IMR-90 (cell line): ENCODE results near the gene CRY2. TPM values are rescaled to one million over a fixed set of nuclear protein-coding genes. Genes with fewer than 3 reads are reported as not detected.

ENCODE experiments used
- ATAC-seq: fragments of 200-7000 bp; cut with Tn5 transposase; 2 replicates; pipeline ENCODE4 v1.9.1; 2020; ENCODE audit warnings: low read depth, mild to moderate bottlenecking, moderate library complexity
- BruUV-seq: library from RNA; stranded (reverse); fragments of 400-500 nt; replicated peaks from 2 replicates; lab custom pipeline; 2021; lab: Mats Ljungman, UMichigan
- CTCF ChIA-PET: fragments of 300-600 bp; formaldehyde crosslinking; extraction: SDS; loops from one replicate; lab custom pipeline; 2021; ENCODE audit warnings: antibody characterized with exemption; lab: Yijun Ruan, JAX
- POLR2A ChIA-PET: fragments of 300-600 bp; sonication (Branson Sonifier 250); formaldehyde crosslinking; loops from one replicate; lab custom pipeline; 2022; ENCODE audit warnings: antibody characterized with exemption; ENCODE audit not compliant: unreplicated experiment; lab: Charles Lee
- DNase-seq: peaks from one replicate; pipeline ENCODE4 v3.0.0; 2013
- H2AFZ ChIP-seq: replicated peaks from 2 replicates; pipeline ENCODE3; 2013; ENCODE audit warnings: low read length, mild to moderate bottlenecking; ENCODE audit not compliant: poor library complexity
- H2AK5ac ChIP-seq: 2 replicates; pipeline ENCODE4 v1.6.1; 2013; ENCODE audit warnings: low read depth, low read length, inconsistent platforms
- H2AK9ac ChIP-seq: replicated peaks from 2 replicates; pipeline ENCODE3; 2013; ENCODE audit warnings: mild to moderate bottlenecking, low read depth, low read length, moderate library complexity; ENCODE audit not compliant: poor library complexity
- H2BK120ac ChIP-seq: 2 replicates; pipeline ENCODE4 v1.6.1; 2013; ENCODE audit warnings: low read depth, low read length, inconsistent platforms
- H2BK15ac ChIP-seq: 3 replicates; pipeline ENCODE4 v1.6.1; 2013; ENCODE audit warnings: low read depth, low read length, inconsistent platforms
- H2BK20ac ChIP-seq: 2 replicates; pipeline ENCODE4 v1.6.1; 2013; ENCODE audit warnings: low read depth, mild to moderate bottlenecking, inconsistent platforms, low read length, moderate library complexity
- H2BK5ac ChIP-seq: 2 replicates; pipeline ENCODE4 v1.6.1; 2013; ENCODE audit warnings: mild to moderate bottlenecking, low read depth, low read length, inconsistent platforms; ENCODE audit not compliant: poor library complexity, severe bottlenecking
- H3K14ac ChIP-seq: replicated peaks from 2 replicates; pipeline ENCODE4 v1.6.1; 2013; ENCODE audit warnings: low read depth, low read length, inconsistent platforms
- H3K18ac ChIP-seq: 2 replicates; pipeline ENCODE4 v1.6.1; 2013; ENCODE audit warnings: low read depth, low read length, control low read depth
- H3K23ac ChIP-seq: 2 replicates; pipeline ENCODE4 v1.6.1; 2013; ENCODE audit warnings: low read depth, low read length, inconsistent platforms
- H3K27ac ChIP-seq: 2 replicates; pipeline ENCODE4 v1.5.1; 2013; ENCODE audit warnings: mild to moderate bottlenecking, control low read depth, low read length; ENCODE audit not compliant: insufficient read depth
- H3K27me3 ChIP-seq: 2 replicates; pipeline ENCODE4 v1.6.1; 2013; ENCODE audit warnings: low read length; ENCODE audit not compliant: control insufficient read depth, insufficient read depth
- H3K36me3 ChIP-seq: 2 replicates; pipeline ENCODE4 v1.6.1; 2013; ENCODE audit warnings: low read length, mixed read lengths; ENCODE audit not compliant: control insufficient read depth, insufficient read depth
- H3K4ac ChIP-seq: 2 replicates; pipeline ENCODE4 v1.6.1; 2013; ENCODE audit warnings: low read depth, low read length, inconsistent platforms
- H3K4me1 ChIP-seq: 2 replicates; pipeline ENCODE4 v1.6.1; 2013; ENCODE audit warnings: low read length, mixed read lengths; ENCODE audit not compliant: control insufficient read depth, insufficient read depth
- H3K4me2 ChIP-seq: 2 replicates; pipeline ENCODE4 v1.6.1; 2013; ENCODE audit warnings: low read depth, mild to moderate bottlenecking, control low read depth, low read length, moderate library complexity
- H3K4me3 ChIP-seq: 2 replicates; pipeline ENCODE4 v1.5.1; 2013; ENCODE audit warnings: low read depth, mild to moderate bottlenecking, control low read depth, low read length, moderate library complexity; ENCODE audit not compliant: insufficient read depth
- H3K56ac ChIP-seq: 2 replicates; pipeline ENCODE4 v1.6.1; 2013; ENCODE audit warnings: low read length, inconsistent platforms; ENCODE audit not compliant: insufficient read depth; ENCODE audit errors: extremely low read depth
- H3K79me1 ChIP-seq, 2 experiments: 2 replicates each; pipeline ENCODE4 v1.6.1; 2013; ENCODE audit warnings: low read length in 2 of 2, inconsistent platforms in 1 of 2, low read depth in 1 of 2
- H3K9ac ChIP-seq: 2 replicates; pipeline ENCODE4 v1.6.1; 2013; ENCODE audit warnings: low read depth, low read length, control low read depth
- H3K9me1 ChIP-seq: 2 replicates; pipeline ENCODE4 v1.6.1; 2013; ENCODE audit warnings: low read length, inconsistent platforms; ENCODE audit not compliant: insufficient read depth
- H3K9me3 ChIP-seq: 2 replicates; pipeline ENCODE4 v1.6.1; 2013; ENCODE audit warnings: low read length; ENCODE audit not compliant: control insufficient read depth, insufficient read depth
- H4K20me1 ChIP-seq: 2 replicates; pipeline ENCODE4 v1.6.1; 2013; ENCODE audit warnings: low read length, inconsistent platforms; ENCODE audit not compliant: insufficient read depth
- H4K5ac ChIP-seq: 2 replicates; pipeline ENCODE4 v1.6.1; 2013; ENCODE audit warnings: mild to moderate bottlenecking, low read depth, low read length, control low read depth
- H4K8ac ChIP-seq, 2 experiments: 2 replicates each; pipeline ENCODE4 v1.6.1; 2013; ENCODE audit warnings: low read depth in 2 of 2, low read length in 2 of 2, control low read depth in 1 of 2, inconsistent platforms in 1 of 2
- H4K91ac ChIP-seq: 2 replicates; pipeline ENCODE4 v1.6.1; 2013; ENCODE audit warnings: low read depth, low read length, inconsistent platforms; ENCODE audit not compliant: insufficient read depth
- BHLHE40 ChIP-seq: fragments of 150-350 bp; IDR thresholded peaks from 2 replicates; pipeline ENCODE4 v1.6.1; 2016; ENCODE audit warnings: mild to moderate bottlenecking, low read depth, low read length
- CEBPB ChIP-seq: IDR thresholded peaks from 2 replicates; pipeline ENCODE4 v1.6.1; 2012; ENCODE audit warnings: low read depth, low read length, improper control_type of control experiment
- CHD1 ChIP-seq: IDR thresholded peaks from 2 replicates; pipeline ENCODE4 v1.6.1; 2012; ENCODE audit warnings: low read depth, low read length, improper control_type of control experiment
- ELK1 ChIP-seq: fragments of 150-350 bp; IDR thresholded peaks from 2 replicates; pipeline ENCODE4 v1.6.1; 2016; ENCODE audit warnings: low read depth, mild to moderate bottlenecking, low read length, moderate library complexity, borderline replicate concordance
- FOS ChIP-seq: fragments of 150-350 bp; IDR thresholded peaks from 2 replicates; pipeline ENCODE4 v1.6.1; 2016; ENCODE audit warnings: low read depth, low read length
- MAFK ChIP-seq: IDR thresholded peaks from 2 replicates; pipeline ENCODE4 v1.6.1; 2012; ENCODE audit warnings: low read depth, low read length, improper control_type of control experiment
- MAZ ChIP-seq: IDR thresholded peaks from 2 replicates; pipeline ENCODE4 v1.6.1; 2012; ENCODE audit warnings: low read depth, mild to moderate bottlenecking, low read length, improper control_type of control experiment, moderate library complexity, borderline replicate concordance
- MXI1 ChIP-seq: IDR thresholded peaks from 2 replicates; pipeline ENCODE4 v1.6.1; 2012; ENCODE audit warnings: low read depth, mild to moderate bottlenecking, low read length, moderate library complexity, borderline replicate concordance
- NFE2L2 ChIP-seq: fragments of 150-350 bp; IDR thresholded peaks from 2 replicates; pipeline ENCODE4 v1.6.1; 2016; ENCODE audit warnings: low read depth, mild to moderate bottlenecking, low read length
- POLR2A ChIP-seq: IDR thresholded peaks from 2 replicates; pipeline ENCODE4 v1.6.1; 2012; ENCODE audit warnings: mild to moderate bottlenecking, low read depth, low read length
- RAD21 ChIP-seq: IDR thresholded peaks from 2 replicates; pipeline ENCODE4 v1.6.1; 2012; ENCODE audit warnings: low read length, improper control_type of control experiment
- RCOR1 ChIP-seq: IDR thresholded peaks from 2 replicates; pipeline ENCODE4 v1.6.1; 2012; ENCODE audit warnings: mild to moderate bottlenecking, low read length, improper control_type of control experiment; ENCODE audit not compliant: insufficient replicate concordance
- RFX5 ChIP-seq: IDR thresholded peaks from 2 replicates; pipeline ENCODE4 v1.8.0; 2012; ENCODE audit warnings: low read depth, mild to moderate bottlenecking, low read length, moderate library complexity
- SMC3 ChIP-seq: fragments of 150-350 bp; IDR thresholded peaks from 2 replicates; pipeline ENCODE4 v1.6.1; 2016; ENCODE audit warnings: low read depth, mild to moderate bottlenecking, antibody characterized with exemption, low read length, moderate library complexity
- WGBS, 2 experiments: methylation state at CpG; one replicate each; pipeline versions ENCODE4 v1.1.5 to v1.1.7; 2013; ENCODE audit warnings: missing lambda C conversion rate in 2 of 2; ENCODE audit not compliant: insufficient read length in 1 of 2; ENCODE audit errors: extremely low coverage in 2 of 2; 5-methylcytosine and 5-hydroxymethylcytosine counted together
- dilution Hi-C: fragments of 300-500 bp; cut with HindIII; formaldehyde crosslinking; loops from one replicate; pipeline ENCODE4 v1.14.3; 2018; ENCODE audit warnings: low sequenced_read_pairs; ENCODE audit not compliant: unreplicated experiment
- in situ Hi-C: fragments of 300-500 bp; cut with MboI; formaldehyde crosslinking; loops from 3 replicates; pipeline ENCODE4 v1.14.3; 2019; ENCODE audit warnings: low sequenced_read_pairs, inconsistent platforms, mixed read lengths
- intact Hi-C: fragments of 100-400 bp; cut with micrococcal nuclease; formaldehyde crosslinking; loops from 2 replicates; pipeline ENCODE4 v1.10.0; 2022
- polyA plus RNA-seq, 3 experiments: library from polyadenylated mRNA; depleted of rRNA; stranded (reverse); fragments of >200 nt; gene quantifications; 2 replicates each; pipeline ENCODE4 v1.2.3, GENCODE V29; 2012; ENCODE audit warnings: low replicate concordance in 1 of 3
- total RNA-seq: library from RNA; depleted of rRNA; stranded (reverse); fragments of >200 nt; gene quantifications from 2 replicates; pipeline ENCODE4 v1.2.3, GENCODE V29; 2012
- TF ChIP-seq, protein P1 (sequence below): conservative IDR thresholded peaks from 2 replicates; pipeline ENCODE4 v1.5.1; 2012; ENCODE audit warnings: mild to moderate bottlenecking, low read depth, low read length, improper control_type of control experiment
- TF ChIP-seq, protein P2 (sequence below): fragments of 150-350 bp; IDR thresholded peaks from 2 replicates; pipeline ENCODE4 v1.6.1; 2017; ENCODE audit warnings: mild to moderate bottlenecking, antibody characterized with exemption, low read length, low read depth

Gene CRY2
- total and polyA plus RNA-seq, 2 of the 4 experiments (the other 2 are of a cell fraction): 12.2 to 13.1 TPM

DNA sequence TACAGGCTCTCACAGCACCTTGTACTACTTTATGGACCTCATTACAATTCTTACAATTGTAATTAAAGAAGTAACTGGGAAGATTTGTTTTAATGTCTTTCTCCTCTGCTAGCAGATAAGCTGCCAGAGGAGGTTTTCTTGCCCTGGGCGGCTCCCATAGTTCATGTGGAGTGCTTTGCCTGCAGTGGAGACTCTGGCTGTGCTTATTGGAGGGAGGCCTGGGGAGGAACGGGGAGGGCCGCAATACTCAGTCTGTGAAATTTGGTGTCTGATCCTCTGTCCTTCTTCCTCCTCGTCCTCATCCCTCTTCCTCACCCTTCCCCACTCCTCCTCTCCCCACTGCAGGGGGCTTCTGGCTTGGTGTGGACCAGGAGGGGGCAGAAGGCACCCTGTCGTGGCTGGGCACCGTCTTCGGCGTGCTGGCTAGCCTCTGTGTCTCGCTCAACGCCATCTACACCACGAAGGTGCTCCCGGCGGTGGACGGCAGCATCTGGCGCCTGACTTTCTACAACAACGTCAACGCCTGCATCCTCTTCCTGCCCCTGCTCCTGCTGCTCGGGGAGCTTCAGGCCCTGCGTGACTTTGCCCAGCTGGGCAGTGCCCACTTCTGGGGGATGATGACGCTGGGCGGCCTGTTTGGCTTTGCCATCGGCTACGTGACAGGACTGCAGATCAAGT, 36.7 kb upstream of the CRY2 start:
- H2BK20ac ChIP-seq: no peak overlapping the region
- no peak overlapping the region for H3K9ac ChIP-seq
- peaks cover 38 to 54% of the 10 kb centered on the region in 2 experiments for H3K79me1 ChIP-seq
- H3K4me1 ChIP-seq: peaks cover 20% of the 10 kb centered on the region
- TF ChIP-seq POLR2A (no peak), CHD1 (no peak), RCOR1 (no peak), ELK1 (no peak), RAD21 (no peak), MAFK (no peak), RFX5 (no peak), NFE2L2 (no peak), SMC3 (no peak), BHLHE40 (no peak), MXI1 (no peak), CEBPB (no peak), MAZ (no peak), FOS (no peak)
- TF ChIP-seq, protein P1, sequence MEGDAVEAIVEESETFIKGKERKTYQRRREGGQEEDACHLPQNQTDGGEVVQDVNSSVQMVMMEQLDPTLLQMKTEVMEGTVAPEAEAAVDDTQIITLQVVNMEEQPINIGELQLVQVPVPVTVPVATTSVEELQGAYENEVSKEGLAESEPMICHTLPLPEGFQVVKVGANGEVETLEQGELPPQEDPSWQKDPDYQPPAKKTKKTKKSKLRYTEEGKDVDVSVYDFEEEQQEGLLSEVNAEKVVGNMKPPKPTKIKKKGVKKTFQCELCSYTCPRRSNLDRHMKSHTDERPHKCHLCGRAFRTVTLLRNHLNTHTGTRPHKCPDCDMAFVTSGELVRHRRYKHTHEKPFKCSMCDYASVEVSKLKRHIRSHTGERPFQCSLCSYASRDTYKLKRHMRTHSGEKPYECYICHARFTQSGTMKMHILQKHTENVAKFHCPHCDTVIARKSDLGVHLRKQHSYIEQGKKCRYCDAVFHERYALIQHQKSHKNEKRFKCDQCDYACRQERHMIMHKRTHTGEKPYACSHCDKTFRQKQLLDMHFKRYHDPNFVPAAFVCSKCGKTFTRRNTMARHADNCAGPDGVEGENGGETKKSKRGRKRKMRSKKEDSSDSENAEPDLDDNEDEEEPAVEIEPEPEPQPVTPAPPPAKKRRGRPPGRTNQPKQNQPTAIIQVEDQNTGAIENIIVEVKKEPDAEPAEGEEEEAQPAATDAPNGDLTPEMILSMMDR: no peak
- TF ChIP-seq, protein P2, sequence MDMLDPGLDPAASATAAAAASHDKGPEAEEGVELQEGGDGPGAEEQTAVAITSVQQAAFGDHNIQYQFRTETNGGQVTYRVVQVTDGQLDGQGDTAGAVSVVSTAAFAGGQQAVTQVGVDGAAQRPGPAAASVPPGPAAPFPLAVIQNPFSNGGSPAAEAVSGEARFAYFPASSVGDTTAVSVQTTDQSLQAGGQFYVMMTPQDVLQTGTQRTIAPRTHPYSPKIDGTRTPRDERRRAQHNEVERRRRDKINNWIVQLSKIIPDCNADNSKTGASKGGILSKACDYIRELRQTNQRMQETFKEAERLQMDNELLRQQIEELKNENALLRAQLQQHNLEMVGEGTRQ: no peak
- peaks cover 38% of the 10 kb centered on the region for H3K36me3 ChIP-seq
- no peak overlapping the region for H2BK15ac ChIP-seq
- H4K91ac ChIP-seq: no peak overlapping the region
- intact Hi-C loops (no loop called here), dilution Hi-C loops (no loop called here), in situ Hi-C loops (loop anchor here (25.0 kb wide), 1 partner anchor 1248 kb away; the partner anchor contains the start of gene CD82)
- H3K9me3 ChIP-seq: no peaks in the 10 kb centered on the region
- H2AK5ac ChIP-seq: no peak overlapping the region
- H2BK120ac ChIP-seq: no peak overlapping the region
- no peak overlapping the region for H3K4me3 ChIP-seq
- H3K23ac ChIP-seq: no peak overlapping the region
- no TSS peak for BruUV-seq
- peaks cover 36% of the 10 kb centered on the region for H4K20me1 ChIP-seq
- POLR2A ChIA-PET: no interaction called here
- 97% methylated on average over 13 of the region's 23 CpGs; no CpG with 5 or more reads in 1 of the 2 experiments for WGBS, 2 experiments
- DNase-seq: no peak
- no peak overlapping the region for H3K56ac ChIP-seq
- no peak overlapping the region for H4K8ac ChIP-seq
- H2BK5ac ChIP-seq: no peak overlapping the region
- no peaks in the 10 kb centered on the region for H3K27me3 ChIP-seq
- peaks cover 27% of the 10 kb centered on the region for H3K9me1 ChIP-seq
- ATAC-seq: no peak
- no peak overlapping the region for H3K14ac ChIP-seq
- no peak overlapping the region for H3K4ac ChIP-seq
- H3K18ac ChIP-seq: no peak overlapping the region
- no peak overlapping the region for H3K4me2 ChIP-seq
- no peak overlapping the region for H4K5ac ChIP-seq
- peak overlapping the region; percentile 30 for H2AK9ac ChIP-seq
- H3K27ac ChIP-seq: no peak overlapping the region
- CTCF ChIA-PET: no interaction called here
- no peak overlapping the region for H2AFZ ChIP-seq
